AG10803 (cell line): Measurements from ENCODE around the gene ALS2CL.
"Not testable (repeated sequence)": the region's sequence is repeated elsewhere in the genome, so short reads cannot be mapped to it uniquely, and the experiment has no call there.

ENCODE experiments used
- DNase-seq: peaks from one replicate; pipeline ENCODE4 v3.0.0; 2010; ENCODE audit warnings: low read depth
- H3K4me3 ChIP-seq: 2 replicates; pipeline ENCODE4 v1.5.1; 2011; ENCODE audit warnings: mild to moderate bottlenecking, low read length, control low read depth
- TF ChIP-seq, protein P1 (sequence below): conservative IDR thresholded peaks from 2 replicates; pipeline ENCODE4 v1.5.1; 2011; ENCODE audit warnings: mild to moderate bottlenecking, low read length, control low read depth, inconsistent platforms

The ALS2CL gene, protein sequence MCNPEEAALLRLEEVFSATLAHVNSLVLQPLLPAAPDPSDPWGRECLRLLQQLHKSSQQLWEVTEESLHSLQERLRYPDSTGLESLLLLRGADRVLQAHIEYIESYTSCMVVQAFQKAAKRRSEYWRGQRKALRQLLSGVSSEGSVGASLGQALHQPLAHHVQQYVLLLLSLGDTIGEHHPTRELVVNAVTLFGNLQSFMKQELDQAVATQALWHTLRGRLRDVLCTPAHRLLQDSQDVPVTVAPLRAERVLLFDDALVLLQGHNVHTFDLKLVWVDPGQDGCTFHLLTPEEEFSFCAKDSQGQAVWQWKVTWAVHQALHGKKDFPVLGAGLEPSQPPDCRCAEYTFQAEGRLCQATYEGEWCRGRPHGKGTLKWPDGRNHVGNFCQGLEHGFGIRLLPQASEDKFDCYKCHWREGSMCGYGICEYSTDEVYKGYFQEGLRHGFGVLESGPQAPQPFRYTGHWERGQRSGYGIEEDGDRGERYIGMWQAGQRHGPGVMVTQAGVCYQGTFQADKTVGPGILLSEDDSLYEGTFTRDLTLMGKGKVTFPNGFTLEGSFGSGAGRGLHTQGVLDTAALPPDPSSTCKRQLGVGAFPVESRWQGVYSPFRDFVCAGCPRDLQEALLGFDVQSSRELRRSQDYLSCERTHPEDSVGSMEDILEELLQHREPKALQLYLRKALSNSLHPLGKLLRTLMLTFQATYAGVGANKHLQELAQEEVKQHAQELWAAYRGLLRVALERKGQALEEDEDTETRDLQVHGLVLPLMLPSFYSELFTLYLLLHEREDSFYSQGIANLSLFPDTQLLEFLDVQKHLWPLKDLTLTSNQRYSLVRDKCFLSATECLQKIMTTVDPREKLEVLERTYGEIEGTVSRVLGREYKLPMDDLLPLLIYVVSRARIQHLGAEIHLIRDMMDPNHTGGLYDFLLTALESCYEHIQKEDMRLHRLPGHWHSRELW

DNA sequence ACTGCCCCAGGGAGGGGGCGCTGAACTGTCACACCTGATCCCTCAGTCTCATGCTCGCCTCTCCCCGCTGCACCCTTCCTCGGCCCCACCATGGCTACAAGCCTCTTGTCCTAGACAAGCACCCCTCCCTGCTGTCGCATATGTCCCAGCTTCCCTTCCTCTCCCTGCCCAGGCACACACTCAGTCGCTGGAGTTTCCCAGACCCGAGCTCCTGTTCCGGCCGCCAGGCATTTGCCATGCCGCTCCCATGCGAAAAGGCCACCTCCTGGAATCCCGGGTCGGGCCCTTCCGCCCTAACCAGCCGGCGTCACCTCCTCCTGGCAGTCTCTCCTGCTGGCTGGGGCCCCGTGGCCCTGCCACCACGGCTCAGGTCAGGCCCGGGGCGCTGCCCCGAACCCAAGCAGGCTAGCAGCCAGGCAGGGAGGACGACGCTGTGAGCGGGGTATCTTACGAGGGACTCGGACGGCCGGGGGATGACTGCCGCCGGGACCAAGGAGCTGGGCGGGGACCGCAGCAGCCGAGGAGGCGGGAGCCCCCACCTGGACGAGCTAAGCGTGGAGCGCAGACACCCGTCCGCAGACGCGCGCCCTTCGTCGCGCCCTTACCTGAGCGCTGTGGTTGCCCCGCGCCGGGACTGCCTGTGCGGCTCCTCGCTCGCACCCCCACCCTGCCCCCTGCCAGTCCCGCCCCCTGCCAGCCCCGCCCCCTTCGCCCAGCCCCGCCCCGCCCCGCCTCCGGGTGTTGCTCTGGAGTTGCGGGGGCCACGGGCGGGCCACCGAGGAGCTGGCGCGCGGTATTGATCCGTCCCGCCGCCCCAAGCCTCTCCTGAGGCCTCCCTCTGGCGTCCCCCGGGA lies at the start of gene ALS2CL:
ALS2CL (minus strand) TSS at position 642 of the 854 bp plus-strand sequence. CDS start 4,239 bp downstream, outside the sequence.
- H3K4me3 ChIP-seq: peak within 1 kb of the TSS; percentile 71
- TF ChIP-seq, protein P1, sequence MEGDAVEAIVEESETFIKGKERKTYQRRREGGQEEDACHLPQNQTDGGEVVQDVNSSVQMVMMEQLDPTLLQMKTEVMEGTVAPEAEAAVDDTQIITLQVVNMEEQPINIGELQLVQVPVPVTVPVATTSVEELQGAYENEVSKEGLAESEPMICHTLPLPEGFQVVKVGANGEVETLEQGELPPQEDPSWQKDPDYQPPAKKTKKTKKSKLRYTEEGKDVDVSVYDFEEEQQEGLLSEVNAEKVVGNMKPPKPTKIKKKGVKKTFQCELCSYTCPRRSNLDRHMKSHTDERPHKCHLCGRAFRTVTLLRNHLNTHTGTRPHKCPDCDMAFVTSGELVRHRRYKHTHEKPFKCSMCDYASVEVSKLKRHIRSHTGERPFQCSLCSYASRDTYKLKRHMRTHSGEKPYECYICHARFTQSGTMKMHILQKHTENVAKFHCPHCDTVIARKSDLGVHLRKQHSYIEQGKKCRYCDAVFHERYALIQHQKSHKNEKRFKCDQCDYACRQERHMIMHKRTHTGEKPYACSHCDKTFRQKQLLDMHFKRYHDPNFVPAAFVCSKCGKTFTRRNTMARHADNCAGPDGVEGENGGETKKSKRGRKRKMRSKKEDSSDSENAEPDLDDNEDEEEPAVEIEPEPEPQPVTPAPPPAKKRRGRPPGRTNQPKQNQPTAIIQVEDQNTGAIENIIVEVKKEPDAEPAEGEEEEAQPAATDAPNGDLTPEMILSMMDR: no peak
- no peak for DNase-seq

DNA sequence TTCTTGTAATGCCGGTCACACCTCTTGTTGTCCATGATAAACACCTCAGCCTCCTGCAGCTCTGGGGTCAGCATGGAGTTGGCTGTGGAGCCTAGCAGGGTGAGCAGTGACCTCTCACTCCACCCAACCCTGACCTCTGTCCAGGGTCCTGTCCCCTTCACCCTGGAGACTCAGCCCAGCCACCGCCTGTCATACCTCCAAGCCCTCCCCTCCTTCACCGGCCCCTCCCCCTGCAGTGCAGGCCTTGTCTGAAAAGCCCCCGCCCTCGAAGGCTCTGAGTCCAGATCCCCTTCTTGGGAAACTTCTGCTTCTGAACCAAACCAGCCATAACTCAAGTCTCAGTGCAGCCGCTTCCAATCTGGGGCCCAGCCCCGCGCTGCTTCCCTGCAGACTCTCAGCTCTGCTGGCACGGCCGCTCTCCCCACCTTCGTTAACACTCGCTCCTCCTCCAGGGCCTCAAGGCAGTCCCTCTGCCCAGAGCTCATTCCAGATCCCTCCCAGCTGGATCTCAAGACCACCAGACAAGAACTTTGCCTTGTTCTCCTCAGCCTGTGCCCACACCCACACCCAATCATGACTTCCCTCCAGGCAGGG lies 49.6 kb upstream of the ALS2CL start:
- TF ChIP-seq, protein P1: no peak
- no peak for DNase-seq

DNA sequence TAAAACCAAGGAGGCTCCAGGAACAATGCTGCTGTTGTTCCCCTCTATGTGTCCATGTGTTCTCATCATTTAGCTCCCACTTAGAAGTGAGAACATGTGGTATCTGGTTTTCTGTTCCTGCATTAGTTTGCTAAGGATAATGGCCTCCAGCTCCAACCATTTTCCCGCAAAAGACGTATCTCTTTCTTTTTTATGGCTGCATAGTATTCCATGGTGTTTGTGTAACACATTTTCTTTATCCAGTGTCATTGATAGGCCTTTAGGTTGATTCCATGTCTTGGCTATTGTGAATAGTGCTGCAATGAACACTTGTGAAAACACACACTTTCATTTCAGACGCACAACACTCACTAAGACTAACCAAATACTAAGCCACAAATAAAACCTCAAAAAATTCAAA lies 46.1 kb upstream of the ALS2CL start:
- not testable (repeated sequence) for DNase-seq, H3K4me3 ChIP-seq

More for the DNA sequence above, 49.6 kb upstream of the ALS2CL start:
- H3K4me3 ChIP-seq: no peak overlapping the region

DNA sequence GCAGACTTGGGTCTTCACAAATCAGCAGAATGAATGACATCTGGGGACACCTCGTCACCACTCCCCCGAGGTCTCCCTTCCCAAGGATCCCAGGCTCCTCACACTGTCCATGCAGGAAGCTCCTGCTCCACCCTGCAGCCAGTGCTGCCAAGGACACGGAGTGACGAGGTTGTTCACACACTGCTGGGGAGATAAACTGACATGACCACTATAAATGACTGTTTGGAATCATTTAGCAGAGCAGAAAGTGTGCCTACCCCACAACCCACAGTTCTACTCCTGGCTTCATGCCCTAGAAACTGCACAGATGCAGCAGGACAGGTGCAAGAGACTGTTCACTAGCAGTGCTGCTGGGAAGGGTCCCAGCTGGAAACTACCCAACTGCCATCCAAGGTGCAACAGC lies 43.9 kb upstream of the ALS2CL start:
- DNase-seq: no peak
- TF ChIP-seq, protein P1: no peak
- no peak overlapping the region for H3K4me3 ChIP-seq

DNA sequence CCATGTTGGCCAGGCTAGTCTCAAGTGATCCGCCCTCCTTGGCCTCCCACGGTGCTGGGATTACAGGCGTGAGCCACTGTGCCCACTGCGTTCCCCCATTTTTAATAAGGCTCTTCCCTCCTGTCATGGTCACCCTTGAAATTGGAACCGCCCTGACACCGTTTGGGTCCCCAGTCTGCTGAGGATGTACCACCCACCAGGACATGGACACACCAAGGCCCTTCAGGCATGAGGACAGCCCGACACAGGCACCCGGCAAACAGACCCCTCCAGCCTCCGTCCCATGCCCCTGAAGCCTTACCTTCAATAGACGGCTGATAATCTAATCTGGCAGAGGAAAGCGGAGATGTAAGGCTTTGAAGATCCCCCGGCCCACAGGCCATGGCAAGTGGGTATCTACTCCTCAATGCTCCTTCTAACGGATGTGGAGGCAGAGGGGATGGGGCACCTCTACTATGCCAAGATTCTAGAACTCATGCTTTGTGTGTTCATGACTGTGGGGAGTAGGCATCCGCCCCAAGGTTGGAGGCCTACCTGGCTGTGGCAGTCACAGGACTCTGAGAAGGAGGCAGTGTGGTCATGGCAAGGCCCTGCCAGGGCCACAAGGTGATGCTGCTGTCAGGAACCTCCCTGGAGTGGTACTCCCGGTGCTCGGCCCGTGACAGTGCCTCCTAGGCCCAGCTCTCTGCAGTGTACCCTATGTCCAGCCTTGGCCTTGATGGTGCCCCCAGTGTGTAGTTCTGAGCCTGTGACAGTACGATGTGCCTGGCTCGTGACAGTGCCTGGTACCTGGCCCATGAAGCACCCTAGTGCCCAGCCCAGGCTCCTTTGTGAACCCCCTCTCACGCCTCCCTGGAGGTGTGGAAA lies 42.8 kb upstream of the ALS2CL start:
- no peak for DNase-seq
- TF ChIP-seq, protein P1: no peak
- no peak overlapping the region for H3K4me3 ChIP-seq

DNA sequence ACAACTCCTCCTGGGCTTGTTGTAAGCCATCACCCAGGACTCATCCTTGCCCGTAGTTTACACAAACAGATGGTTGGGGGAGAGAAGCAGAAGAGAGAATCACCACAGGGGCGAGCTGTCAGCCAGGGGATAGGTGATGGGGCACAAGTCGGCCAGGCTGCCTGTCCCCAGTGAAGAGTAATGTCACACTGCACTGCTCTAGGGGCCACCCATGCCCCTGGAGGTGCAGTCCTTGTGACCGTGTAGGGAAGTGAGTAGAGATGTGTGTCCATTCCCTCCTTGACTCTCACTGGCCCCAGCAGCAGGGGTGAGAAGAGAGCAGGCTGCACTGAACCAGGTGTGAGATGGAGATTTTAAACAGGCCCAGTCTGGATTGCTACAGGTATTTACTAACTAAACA lies 41.3 kb upstream of the ALS2CL start:
- TF ChIP-seq, protein P1: no peak

More for the DNA sequence above, 41.3 kb upstream of the ALS2CL start:
- H3K4me3 ChIP-seq: no peak overlapping the region
- DNase-seq: no peak
